Measurements from ENCODE around the gene ZNF280A.
A peak's percentile ranks its signal among the peaks of the same experiment; 100 is the strongest.

The ZNF280A gene

GRCh38 chr22:22508274-22509176 lies 11.5 kb downstream of the ZNF280A start, which contains the start of gene ZNF280B:
Gene ZNF280B, minus strand, starts transcription at chr22:22508742. Its CDS starts 19,344 bp downstream, at chr22:22489398.
- H3K4me2 ChIP-seq (ENCODE audit: low read depth, low read length): peak within 1 kb of the TSS; percentile 96
- H3K9me3 ChIP-seq (replicated peaks; ENCODE audit: insufficient read depth, low read length): no peaks in the 10 kb centered on the region
- H3K9me2 ChIP-seq (replicated peaks; ENCODE audit: insufficient read depth, low read length): no peaks in the 10 kb centered on the region
- H3K36me3 ChIP-seq (replicated peaks; ENCODE audit: insufficient read depth, low read length): no peaks in the 10 kb centered on the region
- H2AFZ ChIP-seq (ENCODE audit: low read length): peak within 1 kb of the TSS; percentile 97
- no peaks in the 10 kb centered on the region for H3K27me3 ChIP-seq (replicated peaks; ENCODE audit: insufficient read depth, low read length)
- peak within 1 kb of the TSS; percentile 95 for H3K4me3 ChIP-seq (ENCODE audit: low read length)
- peak; percentile 95 for DNase-seq
- H3F3A ChIP-seq (ENCODE audit: insufficient read depth, low read length): no peaks in the 10 kb centered on the region
- 0 out of 2 replicates have a peak, but pooled peaks cover 13% of the 10 kb centered on the region for H3K4me1 ChIP-seq (ENCODE audit: low read length)
- no peak within 1 kb of the TSS for H3K27ac ChIP-seq (ENCODE audit: low read length)
- no peak for TF ChIP-seq EZH2phosphoT487 (IDR thresholded peaks at IDR 0.05; ENCODE audit: low read length)
- TF ChIP-seq CTCF (IDR thresholded peaks at IDR 0.05; ENCODE audit: low read length): peak; percentile 84
- no peak for TF ChIP-seq EZH2 (optimal IDR thresholded peaks at IDR 0.05; ENCODE audit: low read depth, low read length)
- H4K20me1 ChIP-seq (ENCODE audit: insufficient read depth, low read length): no peaks in the 10 kb centered on the region
- peak within 1 kb of the TSS; percentile 70 for H3K9ac ChIP-seq (ENCODE audit: low read length)
- H3K79me2 ChIP-seq (ENCODE audit: low read length): no peaks in the 10 kb centered on the region

GRCh38 chr22:22507743-22508273 lies 12.3 kb downstream of the ZNF280A start:
- no peak for DNase-seq
- Histone ChIP-seq H3K9me2 (replicated peaks; ENCODE audit: insufficient read depth, low read length) (no peaks in the 10 kb centered on the region), H3K36me3 (replicated peaks; ENCODE audit: insufficient read depth, low read length) (no peaks in the 10 kb centered on the region), H3K4me2 (ENCODE audit: low read depth, low read length) (peak overlapping the region; percentile 96), H3K9me3 (replicated peaks; ENCODE audit: insufficient read depth, low read length) (no peaks in the 10 kb centered on the region), H3K4me3 (ENCODE audit: low read length) (peak overlapping the region; percentile 95), H4K20me1 (ENCODE audit: insufficient read depth, low read length) (no peaks in the 10 kb centered on the region), H3K9ac (ENCODE audit: low read length) (peak overlapping the region; percentile 70), H3F3A (ENCODE audit: insufficient read depth, low read length) (no peaks in the 10 kb centered on the region), H3K4me1 (ENCODE audit: low read length) (0 out of 2 replicates have a peak, but pooled peaks cover 13% of the 10 kb centered on the region), H3K27ac (ENCODE audit: low read length) (no peak overlapping the region), H3K27me3 (replicated peaks; ENCODE audit: insufficient read depth, low read length) (no peaks in the 10 kb centered on the region), H2AFZ (ENCODE audit: low read length) (peak overlapping the region; percentile 97), H3K79me2 (ENCODE audit: low read length) (no peaks in the 10 kb centered on the region)
- TF ChIP-seq EZH2 (optimal IDR thresholded peaks at IDR 0.05; ENCODE audit: low read depth, low read length): no peak
- TF ChIP-seq CTCF (IDR thresholded peaks at IDR 0.05; ENCODE audit: low read length): no peak
- no peak for TF ChIP-seq EZH2phosphoT487 (IDR thresholded peaks at IDR 0.05; ENCODE audit: low read length)

- no peak overlapping the region for H3K4me2 ChIP-seq (ENCODE audit: low read depth, low read length)
- H3K9me2 ChIP-seq (replicated peaks; ENCODE audit: insufficient read depth, low read length): no peaks in the 10 kb centered on the region
- no peak for TF ChIP-seq EZH2phosphoT487 (IDR thresholded peaks at IDR 0.05; ENCODE audit: low read length)
- TF ChIP-seq CTCF (IDR thresholded peaks at IDR 0.05; ENCODE audit: low read length): no peak
- no peak overlapping the region for H2AFZ ChIP-seq (ENCODE audit: low read length)
- no peaks in the 10 kb centered on the region for H3K36me3 ChIP-seq (replicated peaks; ENCODE audit: insufficient read depth, low read length)
- H4K20me1 ChIP-seq (ENCODE audit: insufficient read depth, low read length): no peaks in the 10 kb centered on the region
- no peak overlapping the region for H3K4me3 ChIP-seq (ENCODE audit: low read length)
- no peak for DNase-seq
- no peaks in the 10 kb centered on the region for H3F3A ChIP-seq (ENCODE audit: insufficient read depth, low read length)
- H3K9me3 ChIP-seq (replicated peaks; ENCODE audit: insufficient read depth, low read length): no peaks in the 10 kb centered on the region
- 0 out of 2 replicates have a peak, but pooled peaks cover 13% of the 10 kb centered on the region for H3K4me1 ChIP-seq (ENCODE audit: low read length)
- H3K27me3 ChIP-seq (replicated peaks; ENCODE audit: insufficient read depth, low read length): no peaks in the 10 kb centered on the region
- no peak overlapping the region for H3K27ac ChIP-seq (ENCODE audit: low read length)
- no peaks in the 10 kb centered on the region for H3K79me2 ChIP-seq (ENCODE audit: low read length)
- H3K9ac ChIP-seq (ENCODE audit: low read length): no peak overlapping the region
These were observed 13.3 kb downstream of the ZNF280A start for GRCh38 chr22:22506736-22507135.
